ENCODE data around the gene EYA4.

Gene EYA4, protein sequence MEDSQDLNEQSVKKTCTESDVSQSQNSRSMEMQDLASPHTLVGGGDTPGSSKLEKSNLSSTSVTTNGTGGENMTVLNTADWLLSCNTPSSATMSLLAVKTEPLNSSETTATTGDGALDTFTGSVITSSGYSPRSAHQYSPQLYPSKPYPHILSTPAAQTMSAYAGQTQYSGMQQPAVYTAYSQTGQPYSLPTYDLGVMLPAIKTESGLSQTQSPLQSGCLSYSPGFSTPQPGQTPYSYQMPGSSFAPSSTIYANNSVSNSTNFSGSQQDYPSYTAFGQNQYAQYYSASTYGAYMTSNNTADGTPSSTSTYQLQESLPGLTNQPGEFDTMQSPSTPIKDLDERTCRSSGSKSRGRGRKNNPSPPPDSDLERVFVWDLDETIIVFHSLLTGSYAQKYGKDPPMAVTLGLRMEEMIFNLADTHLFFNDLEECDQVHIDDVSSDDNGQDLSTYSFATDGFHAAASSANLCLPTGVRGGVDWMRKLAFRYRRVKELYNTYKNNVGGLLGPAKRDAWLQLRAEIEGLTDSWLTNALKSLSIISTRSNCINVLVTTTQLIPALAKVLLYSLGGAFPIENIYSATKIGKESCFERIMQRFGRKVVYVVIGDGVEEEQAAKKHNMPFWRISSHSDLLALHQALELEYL

DNA sequence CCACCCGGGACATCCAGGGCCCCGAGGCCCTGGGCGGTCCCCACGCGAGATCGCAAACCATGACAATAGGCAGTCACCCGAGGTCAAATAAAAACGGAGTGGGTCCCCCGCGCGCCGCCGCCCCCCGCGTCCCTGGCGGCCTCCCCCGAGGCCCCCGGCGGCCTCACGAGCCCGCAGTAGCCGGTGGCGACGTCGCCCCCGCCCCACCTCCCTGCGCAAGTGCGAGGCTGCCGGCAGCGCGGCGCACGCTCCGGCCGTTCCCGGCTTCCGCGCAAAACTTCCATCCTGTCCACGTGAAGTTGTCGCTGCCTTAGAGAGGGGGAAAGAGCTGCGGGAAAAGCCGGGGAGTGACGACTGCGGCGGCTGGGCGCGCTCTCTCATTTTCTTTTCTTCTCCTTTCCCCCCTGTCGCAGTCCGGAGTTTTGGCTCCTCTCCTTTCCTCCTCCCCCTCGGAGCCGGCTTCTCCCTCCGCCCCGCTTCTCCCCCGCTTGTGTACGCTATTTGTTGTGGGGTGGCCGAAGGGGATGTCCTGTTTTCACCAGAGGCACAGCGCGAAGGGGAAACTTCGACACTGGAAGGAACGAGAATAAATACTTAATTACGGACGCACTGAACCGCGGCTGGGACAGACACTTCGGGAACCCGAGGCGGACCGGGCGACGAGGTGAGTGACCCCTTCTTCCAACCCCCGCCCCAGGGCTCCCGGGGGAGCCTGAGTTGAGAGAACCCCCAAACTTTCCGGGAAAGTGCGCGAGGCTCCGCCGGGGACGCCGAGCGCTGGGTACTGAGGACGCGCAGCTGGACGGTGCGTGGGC lies at the start of gene EYA4:
EYA4 (plus strand) TSS at position 272 of the 815 bp plus-strand sequence. CDS start 33,424 bp downstream, outside the sequence.
- no peak for DNase-seq (ENCODE audit: extremely low read depth in 1 of 2, low read depth in 1 of 2)

DNA sequence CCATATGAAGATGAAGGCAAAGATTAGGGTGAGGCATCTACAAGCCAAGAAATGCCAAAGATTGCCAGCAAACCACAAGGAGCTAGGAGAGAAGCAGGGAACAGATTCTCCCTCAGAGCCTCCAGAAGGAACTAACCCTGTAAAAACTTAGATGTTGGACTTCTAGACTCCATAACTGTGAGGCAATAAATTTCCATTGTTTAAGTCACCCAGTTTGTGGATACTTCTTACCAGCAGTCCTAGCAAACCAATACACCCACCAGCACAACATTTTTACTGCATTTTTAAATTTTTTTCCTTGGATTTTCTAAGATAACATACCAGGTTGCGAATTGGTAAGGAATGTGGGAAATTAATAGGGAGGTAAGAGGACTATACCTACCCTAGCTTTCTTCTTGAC lies 47.8 kb upstream of the EYA4 start:
- no peak for DNase-seq (ENCODE audit: extremely low read depth in 1 of 2, low read depth in 1 of 2)

DNA sequence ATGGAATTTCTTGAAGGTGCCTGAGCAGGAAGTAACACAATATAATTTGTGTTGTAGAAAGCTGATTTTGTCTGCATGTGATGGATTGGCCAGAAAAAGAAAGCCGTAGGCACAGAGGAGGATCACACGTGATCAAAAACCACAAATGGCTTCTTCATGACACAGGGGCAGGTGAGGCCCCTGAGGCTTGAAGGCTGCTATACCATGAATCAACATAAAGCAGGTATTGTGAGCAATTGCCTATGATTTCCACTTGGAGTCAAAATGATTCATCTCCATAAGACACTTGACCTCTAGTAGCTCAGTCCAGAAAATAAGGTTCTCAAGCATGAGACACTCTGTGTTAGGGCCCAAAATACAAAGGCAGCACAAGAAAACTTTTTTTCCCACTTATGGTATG lies 42.4 kb upstream of the EYA4 start:
- no peak for DNase-seq (ENCODE audit: extremely low read depth in 1 of 2, low read depth in 1 of 2)

DNA sequence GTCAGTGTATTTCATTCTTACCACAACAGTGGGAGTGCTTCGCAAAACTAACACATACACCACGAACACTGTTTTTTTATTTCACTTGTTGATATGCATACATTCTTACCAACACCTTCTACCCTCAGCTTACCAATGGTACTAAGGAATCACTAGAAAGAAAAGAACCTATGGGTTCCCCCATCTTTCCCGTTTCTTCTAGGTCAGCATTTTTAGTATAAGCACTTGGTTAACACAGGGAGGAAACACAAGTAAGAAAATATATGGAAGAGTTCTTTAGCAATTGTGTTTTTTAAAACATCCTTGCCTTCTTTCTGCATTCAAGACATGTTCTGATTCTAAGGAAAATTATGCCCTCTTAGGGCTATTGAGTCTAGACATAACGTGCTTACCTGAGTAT lies 39.9 kb upstream of the EYA4 start:
- no peak for DNase-seq (ENCODE audit: extremely low read depth in 1 of 2, low read depth in 1 of 2)

DNA sequence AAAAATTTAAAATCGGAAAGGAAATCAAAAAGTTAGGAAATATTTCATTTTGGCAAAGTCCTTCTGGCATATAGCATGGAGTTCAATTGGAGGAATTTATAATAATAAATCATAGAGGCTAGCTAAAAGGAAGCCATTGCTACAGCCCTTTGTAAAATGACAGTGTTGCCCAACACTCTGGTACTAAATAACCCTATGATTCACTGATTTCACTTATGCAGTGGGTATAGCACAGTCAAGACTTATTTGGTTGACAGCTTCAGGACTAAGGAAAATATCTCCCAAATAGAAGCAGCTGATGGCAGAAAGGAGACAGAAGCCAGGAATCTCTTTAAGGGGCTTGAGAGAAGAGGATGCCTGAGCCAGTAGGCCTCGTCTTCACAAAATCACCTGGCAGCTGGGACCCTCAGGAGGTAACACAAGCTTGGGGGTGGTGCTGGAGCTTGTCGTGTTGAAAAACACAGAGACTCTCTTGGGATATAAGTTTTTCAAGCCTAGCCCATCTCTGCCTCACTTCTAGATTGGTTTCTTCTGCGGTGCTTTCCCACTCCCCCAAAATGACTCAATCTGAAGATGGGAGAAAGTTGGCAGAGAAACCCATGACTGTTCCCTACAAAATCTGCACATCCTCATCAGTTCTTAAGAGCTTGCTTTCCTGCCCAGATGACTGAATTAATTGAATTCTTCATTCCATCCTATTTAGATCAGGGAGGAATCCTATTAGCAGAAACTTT lies 38.4 kb upstream of the EYA4 start:
- DNase-seq (ENCODE audit: extremely low read depth in 1 of 2, low read depth in 1 of 2): no peak

DNA sequence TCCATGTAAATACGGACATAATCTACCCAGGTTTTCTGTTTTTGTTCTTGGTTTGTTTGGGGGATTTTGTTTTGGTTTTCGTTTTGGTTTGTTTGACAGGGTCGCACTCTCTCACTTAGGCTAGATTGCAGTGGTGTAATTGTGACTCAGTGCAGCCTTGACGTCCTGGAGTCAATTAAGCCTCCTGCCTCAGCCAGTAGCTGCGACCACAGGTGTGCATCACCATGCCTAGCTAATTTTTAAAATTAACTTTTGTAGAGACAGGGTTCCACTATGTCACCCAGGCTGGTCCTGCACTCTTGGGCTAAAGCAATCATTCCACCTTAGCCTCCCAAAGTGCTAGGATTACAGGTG lies 37.8 kb upstream of the EYA4 start:
- no peak for DNase-seq (ENCODE audit: extremely low read depth in 1 of 2, low read depth in 1 of 2)

DNA sequence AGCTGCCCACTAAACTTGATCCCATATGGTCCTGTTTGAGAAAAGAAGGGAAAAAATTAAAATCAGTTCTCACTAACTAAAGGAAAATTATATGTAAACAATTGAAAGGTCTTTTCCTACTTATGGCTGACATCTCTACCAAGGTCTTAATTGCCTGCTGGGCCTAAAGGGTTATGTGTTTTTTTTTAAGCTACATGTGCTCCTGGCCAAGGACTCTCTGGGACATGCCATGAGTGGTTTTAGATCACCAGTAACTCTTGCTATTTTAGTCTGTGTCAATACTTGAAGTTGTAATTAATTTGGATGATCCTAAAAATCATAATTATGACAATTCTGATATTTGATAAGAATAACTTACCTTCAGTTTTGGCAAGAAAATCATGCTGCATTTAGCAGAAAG lies 35.9 kb upstream of the EYA4 start:
- DNase-seq (ENCODE audit: extremely low read depth in 1 of 2, low read depth in 1 of 2): no peak

DNA sequence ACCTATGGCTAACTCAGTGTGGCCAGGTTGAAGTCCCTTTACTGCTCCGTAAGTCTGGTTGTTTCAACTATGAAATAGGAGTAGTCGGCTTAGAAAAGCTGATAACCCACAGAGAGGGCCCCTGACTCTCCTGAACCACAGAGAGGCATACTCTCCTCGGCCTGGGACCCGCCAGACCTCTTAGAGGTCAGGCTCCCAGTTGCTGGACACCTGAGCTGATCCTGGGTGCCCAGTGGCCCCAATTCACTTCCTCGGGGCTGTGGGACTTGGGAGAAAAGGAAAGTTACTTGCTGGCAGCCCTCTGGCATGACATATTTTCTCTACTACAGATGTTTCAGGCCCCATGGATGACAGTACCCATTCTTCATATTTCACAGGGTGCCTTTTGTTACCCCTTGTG lies 34.2 kb upstream of the EYA4 start:
- DNase-seq (ENCODE audit: extremely low read depth in 1 of 2, low read depth in 1 of 2): no peak

DNA sequence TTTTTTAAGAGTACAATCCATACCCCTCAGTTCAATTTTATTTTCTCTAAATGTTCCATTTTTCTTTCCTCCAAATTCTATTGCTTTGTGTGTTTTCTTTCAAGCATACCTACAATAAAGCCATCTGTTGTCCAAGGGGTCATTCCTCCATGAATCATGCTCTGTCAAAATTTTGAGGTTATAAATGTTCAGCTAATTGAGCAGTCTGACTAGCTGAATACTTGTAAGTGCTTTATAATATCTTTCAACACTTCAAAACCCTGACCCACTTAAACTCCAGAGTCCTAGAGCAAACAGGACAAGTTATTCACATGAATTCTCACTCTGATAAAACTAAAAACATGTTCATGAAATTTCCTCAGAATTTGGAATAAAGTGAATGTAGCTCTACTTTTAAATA lies 33.4 kb upstream of the EYA4 start:
- no peak for DNase-seq (ENCODE audit: extremely low read depth in 1 of 2, low read depth in 1 of 2)

DNA sequence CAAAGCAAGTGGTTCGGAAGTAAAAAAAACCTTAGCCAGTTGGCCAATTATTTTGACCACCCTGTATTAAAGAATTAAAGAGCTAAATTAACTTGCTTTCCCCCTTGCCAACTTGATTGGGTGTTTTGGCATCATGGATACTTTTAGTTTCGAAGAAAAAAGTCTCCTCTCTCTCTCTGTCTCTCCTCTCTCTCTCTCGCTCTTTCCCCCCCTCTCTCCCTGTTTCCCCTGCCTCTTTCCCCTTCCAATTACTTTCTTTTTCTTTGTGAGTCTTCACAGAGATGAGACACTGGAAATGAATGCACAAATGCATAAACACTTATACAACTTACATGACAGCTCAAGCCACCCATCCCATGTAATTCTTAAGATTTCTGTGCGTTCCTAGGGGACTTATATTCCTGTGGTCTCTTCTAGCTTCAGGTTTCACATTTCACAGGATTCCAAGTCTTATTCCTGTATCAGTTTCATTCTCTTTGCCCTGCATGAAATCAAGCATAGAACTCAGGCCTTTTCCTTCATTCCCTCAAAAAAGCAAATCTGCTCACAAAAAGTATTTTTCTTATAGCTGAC lies 32.9 kb upstream of the EYA4 start:
- DNase-seq (ENCODE audit: extremely low read depth in 1 of 2, low read depth in 1 of 2): no peak

DNA sequence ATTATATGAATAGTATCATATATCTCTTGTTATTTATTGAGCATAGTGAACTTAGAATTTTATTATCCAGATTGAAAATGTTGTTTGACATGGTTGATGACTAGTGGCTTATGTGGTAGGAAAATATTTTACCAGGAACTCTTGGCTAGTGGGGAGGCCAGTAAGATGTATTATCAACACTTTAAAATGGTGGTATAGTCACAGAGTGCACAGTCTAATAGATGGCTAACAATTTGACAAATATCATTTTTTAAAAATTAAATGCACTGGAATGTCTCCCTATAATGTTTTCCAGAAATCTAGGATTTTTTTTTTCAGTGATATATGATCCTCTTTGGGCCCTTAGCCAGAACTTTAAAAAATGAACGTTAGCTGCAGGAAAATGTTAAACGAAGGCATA lies 26.9 kb upstream of the EYA4 start:
- DNase-seq (ENCODE audit: extremely low read depth in 1 of 2, low read depth in 1 of 2): no peak

DNA sequence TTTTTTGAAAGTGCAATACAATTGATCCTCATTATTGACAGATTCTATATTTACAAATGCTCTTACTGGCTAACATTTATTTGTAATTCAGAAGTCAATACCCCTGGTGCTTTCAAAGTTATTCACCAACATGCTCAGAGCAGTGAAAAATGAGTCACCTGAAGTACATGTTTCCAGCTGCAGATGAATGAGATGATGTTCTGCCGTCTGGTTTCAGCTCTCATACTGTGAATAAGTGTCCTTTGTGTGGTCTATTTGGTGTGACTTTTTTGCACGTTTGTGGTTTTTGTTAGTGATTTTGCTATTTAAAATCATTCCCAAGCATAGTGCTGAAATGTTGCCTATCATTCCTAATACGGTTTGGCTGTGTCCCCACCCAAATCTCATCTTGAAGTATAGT lies 22.3 kb upstream of the EYA4 start:
- no peak for DNase-seq (ENCODE audit: extremely low read depth in 1 of 2, low read depth in 1 of 2)

DNA sequence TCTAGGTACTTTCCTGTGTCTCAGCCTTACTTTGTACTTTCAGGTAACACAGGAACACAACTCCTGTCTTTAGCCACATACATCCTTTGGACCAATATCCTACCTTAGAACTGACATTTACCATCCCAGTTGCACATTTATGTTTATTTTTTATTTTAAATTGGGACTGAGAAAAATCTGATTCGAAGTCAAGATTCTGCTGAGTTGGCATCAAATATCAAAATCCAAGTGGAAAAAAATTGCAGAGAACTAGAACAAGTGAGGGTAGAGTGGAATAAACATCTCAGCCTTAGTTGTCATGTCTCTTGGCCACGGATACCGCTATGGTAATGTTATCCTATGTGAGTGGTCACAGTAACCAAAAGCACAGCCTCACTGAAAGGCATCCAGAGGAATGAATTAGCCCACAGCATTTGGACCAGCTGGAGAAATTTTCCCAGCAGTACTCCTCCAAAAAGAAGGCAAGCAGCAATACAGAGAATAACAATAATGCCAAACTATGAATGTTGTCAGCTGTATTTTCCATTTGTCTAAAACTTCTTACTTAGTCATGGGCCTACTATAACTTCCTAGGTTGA lies 17.6 kb upstream of the EYA4 start:
- DNase-seq (ENCODE audit: extremely low read depth in 1 of 2, low read depth in 1 of 2): no peak

DNA sequence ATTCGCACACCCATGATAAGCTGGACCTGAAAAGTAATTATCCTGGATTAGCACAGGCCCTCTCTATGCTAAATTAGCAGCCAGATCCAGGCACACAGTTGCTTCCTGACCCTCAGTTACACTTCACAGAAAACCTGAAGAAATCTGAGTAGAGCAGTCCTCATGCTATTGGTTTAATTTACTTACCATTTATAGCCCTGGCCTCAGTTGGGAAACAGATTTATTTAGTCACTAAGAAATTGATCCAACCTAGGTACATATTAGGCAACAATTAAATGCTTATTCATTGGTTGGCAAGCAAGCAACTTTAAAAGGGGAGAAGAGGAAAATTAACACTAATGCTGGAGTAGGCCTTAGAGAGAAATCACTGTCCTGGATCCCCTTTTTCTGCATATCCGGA lies 15.6 kb upstream of the EYA4 start:
- no peak for DNase-seq (ENCODE audit: extremely low read depth in 1 of 2, low read depth in 1 of 2)

DNA sequence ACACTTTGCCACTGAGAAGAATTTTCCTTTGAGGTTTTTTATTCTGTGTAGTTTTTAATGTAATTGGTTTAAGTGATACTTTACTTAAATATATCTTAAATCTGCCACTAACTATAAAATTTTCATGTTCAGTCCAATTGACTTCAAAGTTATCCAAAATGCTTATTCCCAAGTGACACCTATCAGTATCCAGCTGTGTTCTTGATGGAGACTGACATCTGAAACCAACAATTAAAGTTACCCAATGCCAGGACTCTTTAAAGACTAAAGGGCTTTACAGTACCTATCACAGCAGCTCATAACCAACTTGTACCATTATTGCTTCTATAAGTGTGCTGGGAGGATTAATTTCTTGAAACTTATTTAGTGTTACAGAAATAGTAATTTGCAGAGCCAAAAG lies 13.8 kb upstream of the EYA4 start:
- DNase-seq (ENCODE audit: extremely low read depth in 1 of 2, low read depth in 1 of 2): no peak

DNA sequence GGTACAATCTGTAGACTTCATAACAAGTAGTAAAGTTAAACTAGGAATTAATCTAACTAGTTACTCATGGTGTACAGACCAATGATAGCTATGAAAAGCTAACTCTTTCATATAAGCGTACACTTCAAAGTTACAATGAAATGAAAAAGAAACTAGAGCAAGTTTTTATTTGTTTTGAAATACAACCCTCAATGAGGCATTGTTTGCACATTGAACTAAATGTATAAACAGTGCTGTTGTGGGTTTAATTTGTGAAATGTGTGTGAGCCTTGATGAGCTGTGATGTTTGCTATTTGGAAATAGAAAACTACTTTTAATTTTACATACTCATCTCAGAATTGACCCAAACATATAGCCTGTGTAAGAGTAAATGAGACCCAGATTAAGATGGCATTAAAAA lies 11.1 kb upstream of the EYA4 start:
- DNase-seq (ENCODE audit: extremely low read depth in 1 of 2, low read depth in 1 of 2): no peak

DNA sequence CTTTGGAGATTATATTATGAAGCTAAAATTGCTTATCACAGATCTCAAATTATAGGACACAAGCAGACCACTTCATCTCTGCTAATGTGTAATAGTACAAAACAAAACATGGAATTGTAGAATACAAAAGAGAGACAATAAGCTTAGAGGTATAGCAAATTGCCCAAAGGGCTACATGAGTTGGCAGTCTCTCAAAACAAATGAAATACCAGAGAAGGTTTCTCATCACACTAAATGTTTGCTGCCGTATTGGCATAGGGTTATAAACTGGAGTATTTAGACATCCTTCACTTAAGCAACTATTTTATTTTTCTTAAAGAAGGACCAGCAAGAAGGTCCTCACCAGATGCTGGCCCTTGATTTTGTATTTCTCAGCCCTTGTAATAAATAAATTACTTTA lies 5.9 kb upstream of the EYA4 start:
- no peak for DNase-seq (ENCODE audit: extremely low read depth in 1 of 2, low read depth in 1 of 2)

DNA sequence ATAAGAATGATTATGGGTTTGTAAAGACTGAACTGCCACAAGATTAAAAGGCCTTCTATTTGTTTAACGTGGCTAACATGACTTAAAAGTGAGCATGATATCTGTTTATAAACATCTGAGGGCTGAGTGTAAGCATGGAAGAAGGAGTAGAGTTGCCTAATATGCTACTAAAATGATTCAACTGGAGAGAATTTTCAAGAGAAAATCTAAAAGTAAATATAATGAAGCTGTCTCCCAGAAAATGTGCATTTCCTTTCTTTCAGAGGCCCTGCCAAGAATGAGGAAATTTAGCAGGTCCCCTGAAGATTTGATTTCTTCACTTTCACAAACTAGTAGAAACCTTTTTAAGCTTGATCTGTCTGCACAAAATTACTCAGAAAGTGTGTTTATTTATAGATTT lies 4.2 kb upstream of the EYA4 start:
- DNase-seq (ENCODE audit: extremely low read depth in 1 of 2, low read depth in 1 of 2): no peak

DNA sequence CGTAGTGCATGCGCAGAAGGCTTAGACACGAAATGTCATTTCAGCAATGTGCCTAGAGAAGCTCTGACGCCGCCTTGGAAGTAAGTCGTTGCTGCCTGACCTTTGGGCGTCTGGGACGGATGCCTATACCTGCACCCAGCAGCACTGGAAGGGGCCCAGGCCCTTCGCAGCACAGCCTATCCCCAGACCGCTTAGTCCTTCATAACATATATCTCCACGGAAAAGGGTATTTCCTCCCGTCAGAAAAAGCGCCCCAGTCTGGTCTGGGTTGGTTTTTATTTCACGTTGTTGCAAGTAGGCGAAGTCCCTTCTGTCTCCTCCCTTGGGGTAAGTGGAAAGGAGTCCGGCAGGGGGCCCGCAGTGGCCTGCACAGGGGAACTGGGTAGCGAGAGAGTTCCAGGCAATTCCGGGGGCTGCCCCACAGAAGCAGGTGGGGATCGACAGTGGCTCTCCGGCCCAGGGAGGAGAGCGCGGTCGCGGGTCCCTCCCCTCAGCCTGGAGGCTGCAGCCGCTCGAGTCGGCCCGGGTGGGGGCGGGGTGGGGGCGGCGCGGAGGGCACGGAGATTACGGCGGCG lies 559 bp upstream of the EYA4 start:
- no peak for DNase-seq (ENCODE audit: extremely low read depth in 1 of 2, low read depth in 1 of 2)
